ENCODE results near the gene PIK3C2B.

Gene PIK3C2B

GRCh38 chr1:204494281-204495077 lies at the start of gene PIK3C2B:
PIK3C2B (minus strand) TSS chr1:204494805; CDS start chr1:204469802, 25,003 bp downstream.
- H3K4me3 ChIP-seq (ENCODE audit: low read depth, low read length), result peak within 1 kb of the TSS; percentile 100
- peak; percentile 70 for TF ChIP-seq CTCF (IDR thresholded peaks at IDR 0.05; ENCODE audit: borderline replicate concordance, insufficient read depth, low read depth, low read length)

- no peak for TF ChIP-seq CTCF (IDR thresholded peaks at IDR 0.05; ENCODE audit: borderline replicate concordance, insufficient read depth, low read depth, low read length)
- H3K4me3 ChIP-seq (ENCODE audit: low read depth, low read length), result no peak overlapping the region
Observed at GRCh38 chr1:204544321-204544720, 49.7 kb upstream of the PIK3C2B start.

GRCh38 chr1:204541626-204542025 lies 47.0 kb upstream of the PIK3C2B start:
- no peak for TF ChIP-seq CTCF (IDR thresholded peaks at IDR 0.05; ENCODE audit: borderline replicate concordance, insufficient read depth, low read depth, low read length)
- no peak overlapping the region for H3K4me3 ChIP-seq (ENCODE audit: low read depth, low read length)

GRCh38 chr1:204532832-204533231 lies 38.2 kb upstream of the PIK3C2B start:
- H3K4me3 ChIP-seq (ENCODE audit: low read depth, low read length), result no peak overlapping the region
- TF ChIP-seq CTCF (IDR thresholded peaks at IDR 0.05; ENCODE audit: borderline replicate concordance, insufficient read depth, low read depth, low read length), result no peak

GRCh38 chr1:204530932-204531331 lies 36.3 kb upstream of the PIK3C2B start:
- no peak for TF ChIP-seq CTCF (IDR thresholded peaks at IDR 0.05; ENCODE audit: borderline replicate concordance, insufficient read depth, low read depth, low read length)
- no peak overlapping the region for H3K4me3 ChIP-seq (ENCODE audit: low read depth, low read length)

GRCh38 chr1:204529371-204529895 lies 34.8 kb upstream of the PIK3C2B start:
- no peak overlapping the region for H3K4me3 ChIP-seq (ENCODE audit: low read depth, low read length)
- no peak for TF ChIP-seq CTCF (IDR thresholded peaks at IDR 0.05; ENCODE audit: borderline replicate concordance, insufficient read depth, low read depth, low read length)

- H3K4me3 ChIP-seq (ENCODE audit: low read depth, low read length), result no peak overlapping the region
- no peak for TF ChIP-seq CTCF (IDR thresholded peaks at IDR 0.05; ENCODE audit: borderline replicate concordance, insufficient read depth, low read depth, low read length)
Observed at GRCh38 chr1:204528677-204529076, 34.1 kb upstream of the PIK3C2B start.
